HG03135 (cell line): ENCODE results near the gene COL18A1.
A peak's percentile ranks its signal among the peaks of the same experiment; 100 is the strongest.

Experiments used
- ATAC-seq: cut with Tn5 transposase; IDR thresholded peaks from one replicate; pipeline ENCODE4 v1.9.1; 2021; ENCODE audit warnings: mild to moderate bottlenecking, moderate library complexity; ENCODE audit not compliant: unreplicated experiment

COL18A1 gene

GRCh38 chr21:45539046-45539795 is 134.3 kb downstream of the COL18A1 start:
- ATAC-seq: no peak

- ATAC-seq: no peak
These were observed 135.0 kb downstream of the COL18A1 start for GRCh38 chr21:45539796-45540600.

GRCh38 chr21:45540601-45540970 is 135.6 kb downstream of the COL18A1 start:
- no peak for ATAC-seq

GRCh38 chr21:45541221-45542039 is 136.5 kb downstream of the COL18A1 start:
- ATAC-seq: no peak

- peak; percentile 60 for ATAC-seq
These were observed 137.3 kb downstream of the COL18A1 start, which contains the start of gene SLC19A1 for GRCh38 chr21:45542242-45542666. Gene SLC19A1 (minus strand): TSS chr21:45542440. CDS start chr21:45537959, 4,481 bp downstream.

- ATAC-seq: no peak
These were observed 137.9 kb downstream of the COL18A1 start for GRCh38 chr21:45542667-45543370.

GRCh38 chr21:45543371-45543709 is 138.4 kb downstream of the COL18A1 start:
- ATAC-seq: no peak

GRCh38 chr21:45543710-45544448 is 138.9 kb downstream of the COL18A1 start:
- no peak for ATAC-seq

- no peak for ATAC-seq
These were observed 139.7 kb downstream of the COL18A1 start for GRCh38 chr21:45544449-45545235.

- no peak for ATAC-seq
These were observed 140.2 kb downstream of the COL18A1 start for GRCh38 chr21:45545236-45545570.

GRCh38 chr21:45545691-45546531 is 140.9 kb downstream of the COL18A1 start:
- no peak for ATAC-seq

GRCh38 chr21:45546636-45547544 is 141.9 kb downstream of the COL18A1 start:
- no peak for ATAC-seq

GRCh38 chr21:45547545-45547900 is 142.6 kb downstream of the COL18A1 start:
- no peak for ATAC-seq

GRCh38 chr21:45548711-45549491 is 143.9 kb downstream of the COL18A1 start:
- no peak for ATAC-seq

GRCh38 chr21:45549626-45550463 is 144.9 kb downstream of the COL18A1 start:
- ATAC-seq: no peak
